WTC11 (cell line): ENCODE data around the gene ZCCHC14. TPM values are rescaled to one million over a fixed set of nuclear protein-coding genes. Genes with fewer than 3 reads are reported as not detected.
"Not testable (repeated sequence)": the region's sequence is repeated elsewhere in the genome, so short reads cannot be mapped to it uniquely, and the experiment has no call there.

Experiments used
- ATAC-seq: fragments of 200-7000 bp; cut with Tn5 transposase; 2 replicates; pipeline ENCODE4 v1.10.0; 2021; ENCODE audit warnings: mild to moderate bottlenecking, moderate library complexity
- CTCF ChIA-PET: fragments of 300-600 bp; sonication (Branson Sonifier 250); formaldehyde crosslinking; loops from one replicate; lab custom pipeline; 2021; ENCODE audit warnings: antibody characterized with exemption; lab: Charles Lee
- POLR2A ChIA-PET: fragments of 350-600 bp; sonication (Branson Sonifier 250); formaldehyde crosslinking; loops from one replicate; lab custom pipeline; 2021; ENCODE audit warnings: antibody characterized with exemption; lab: Charles Lee
- DNase-seq: peaks from one replicate; pipeline ENCODE4 v3.0.0; 2021; ENCODE audit warnings: low spot score
- H3K27ac Mint-ChIP-seq: 2 replicates; pipeline ENCODE4 v1.8.0; 2021; ENCODE audit warnings: mixed read lengths
- H3K27me3 Mint-ChIP-seq: 2 replicates; pipeline ENCODE4 v1.8.0; 2021; ENCODE audit warnings: low read depth, mild to moderate bottlenecking, moderate library complexity, mixed read lengths
- H3K36me3 Mint-ChIP-seq: 2 replicates; pipeline ENCODE4 v1.8.0; 2021; ENCODE audit warnings: mixed read lengths
- H3K4me1 Mint-ChIP-seq: 2 replicates; pipeline ENCODE4 v1.8.0; 2022; ENCODE audit warnings: mixed read lengths
- H3K4me3 Mint-ChIP-seq: 2 replicates; pipeline ENCODE4 v1.8.0; 2021; ENCODE audit warnings: mild to moderate bottlenecking, moderate library complexity, mixed read lengths
- H3K9me3 Mint-ChIP-seq: 2 replicates; pipeline ENCODE4 v1.8.0; 2021; ENCODE audit warnings: mixed read lengths
- FOXK1 ChIP-seq: sonication (generic); formaldehyde crosslinking; IDR thresholded peaks from 2 replicates; pipeline ENCODE4 v1.8.0; 2022; ENCODE audit warnings: mild to moderate bottlenecking, moderate library complexity, missing genetic modification reagents
- GABPB1 ChIP-seq: sonication (generic); formaldehyde crosslinking; IDR thresholded peaks from 2 replicates; pipeline ENCODE4 v1.8.1; 2023; ENCODE audit warnings: mild to moderate bottlenecking, missing genetic modification reagents
- GTF2I ChIP-seq: fragments of 250-450 bp; sonication (Bioruptor Pico); conservative IDR thresholded peaks from 2 replicates; pipeline ENCODE4 v1.4.0; 2021; ENCODE audit warnings: mild to moderate bottlenecking
- NFATC4 ChIP-seq: fragments of 250-450 bp; sonication (Bioruptor Pico); IDR thresholded peaks from 2 replicates; pipeline ENCODE4 v1.9.0; 2021; ENCODE audit warnings: mild to moderate bottlenecking
- ZNF138 ChIP-seq: sonication (generic); formaldehyde crosslinking; conservative IDR thresholded peaks from 2 replicates; pipeline ENCODE4 v1.8.1; 2022; ENCODE audit warnings: mild to moderate bottlenecking, moderate library complexity, missing genetic modification reagents
- ZNF219 ChIP-seq: sonication (generic); formaldehyde crosslinking; IDR thresholded peaks from 2 replicates; pipeline ENCODE4 v1.8.0; 2023; ENCODE audit warnings: missing genetic modification reagents, mild to moderate bottlenecking, borderline replicate concordance
- ZNF232 ChIP-seq: sonication (generic); formaldehyde crosslinking; IDR thresholded peaks from 2 replicates; pipeline ENCODE4 v1.8.0; 2022; ENCODE audit warnings: mild to moderate bottlenecking, missing genetic modification reagents
- ZNF396 ChIP-seq: fragments of 250-450 bp; sonication (Bioruptor Pico); IDR thresholded peaks from 2 replicates; pipeline ENCODE4 v1.8.0; 2021; ENCODE audit warnings: mild to moderate bottlenecking, moderate library complexity, borderline replicate concordance
- total RNA-seq: library from RNA; stranded (reverse); gene quantifications from 3 replicates; pipeline ENCODE4 v1.2.3, GENCODE V29; 2021
- TF ChIP-seq, protein P1 (sequence below): fragments of 250-450 bp; sonication (Bioruptor Pico); IDR thresholded peaks from 2 replicates; pipeline ENCODE4 v1.9.0; 2021; ENCODE audit warnings: mild to moderate bottlenecking
- TF ChIP-seq, protein P2 (sequence below): fragments of 250-450 bp; sonication (Bioruptor Pico); IDR thresholded peaks from 2 replicates; pipeline ENCODE4 v1.9.0; 2021; ENCODE audit warnings: mild to moderate bottlenecking, borderline replicate concordance
- TF ChIP-seq, protein P3 (sequence below): sonication (generic); formaldehyde crosslinking; IDR thresholded peaks from 2 replicates; pipeline ENCODE4 v1.8.0; 2023; ENCODE audit warnings: missing genetic modification reagents
- TF ChIP-seq, protein P4 (sequence below): fragments of 250-450 bp; sonication (Bioruptor Pico); conservative IDR thresholded peaks from 2 replicates; pipeline ENCODE4 v1.9.0; 2021; ENCODE audit warnings: mild to moderate bottlenecking

ZCCHC14 gene
- total RNA-seq, 1 experiment from 2014 or later = 33.8 TPM

DNA sequence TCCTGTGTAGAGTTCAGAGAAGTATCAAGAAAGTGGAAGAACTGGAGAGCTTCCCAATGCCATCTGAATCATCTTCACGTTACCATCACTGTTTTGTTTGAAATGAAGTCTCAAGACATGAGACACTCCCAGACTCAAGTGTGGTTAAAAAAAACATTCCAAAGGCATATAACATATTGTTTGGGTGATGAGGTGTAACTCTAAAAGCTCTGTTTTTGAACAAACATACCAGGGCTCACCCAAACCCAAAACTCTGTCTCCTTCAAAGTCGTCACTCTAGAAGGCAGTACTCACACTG is 6.3 kb upstream of the ZCCHC14 start (continued):
- TF ChIP-seq, protein P1, sequence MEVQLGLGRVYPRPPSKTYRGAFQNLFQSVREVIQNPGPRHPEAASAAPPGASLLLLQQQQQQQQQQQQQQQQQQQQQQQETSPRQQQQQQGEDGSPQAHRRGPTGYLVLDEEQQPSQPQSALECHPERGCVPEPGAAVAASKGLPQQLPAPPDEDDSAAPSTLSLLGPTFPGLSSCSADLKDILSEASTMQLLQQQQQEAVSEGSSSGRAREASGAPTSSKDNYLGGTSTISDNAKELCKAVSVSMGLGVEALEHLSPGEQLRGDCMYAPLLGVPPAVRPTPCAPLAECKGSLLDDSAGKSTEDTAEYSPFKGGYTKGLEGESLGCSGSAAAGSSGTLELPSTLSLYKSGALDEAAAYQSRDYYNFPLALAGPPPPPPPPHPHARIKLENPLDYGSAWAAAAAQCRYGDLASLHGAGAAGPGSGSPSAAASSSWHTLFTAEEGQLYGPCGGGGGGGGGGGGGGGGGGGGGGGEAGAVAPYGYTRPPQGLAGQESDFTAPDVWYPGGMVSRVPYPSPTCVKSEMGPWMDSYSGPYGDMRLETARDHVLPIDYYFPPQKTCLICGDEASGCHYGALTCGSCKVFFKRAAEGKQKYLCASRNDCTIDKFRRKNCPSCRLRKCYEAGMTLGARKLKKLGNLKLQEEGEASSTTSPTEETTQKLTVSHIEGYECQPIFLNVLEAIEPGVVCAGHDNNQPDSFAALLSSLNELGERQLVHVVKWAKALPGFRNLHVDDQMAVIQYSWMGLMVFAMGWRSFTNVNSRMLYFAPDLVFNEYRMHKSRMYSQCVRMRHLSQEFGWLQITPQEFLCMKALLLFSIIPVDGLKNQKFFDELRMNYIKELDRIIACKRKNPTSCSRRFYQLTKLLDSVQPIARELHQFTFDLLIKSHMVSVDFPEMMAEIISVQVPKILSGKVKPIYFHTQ = no peak
- no peak for TF ChIP-seq GTF2I (CRISPR knock-in tag)

DNA sequence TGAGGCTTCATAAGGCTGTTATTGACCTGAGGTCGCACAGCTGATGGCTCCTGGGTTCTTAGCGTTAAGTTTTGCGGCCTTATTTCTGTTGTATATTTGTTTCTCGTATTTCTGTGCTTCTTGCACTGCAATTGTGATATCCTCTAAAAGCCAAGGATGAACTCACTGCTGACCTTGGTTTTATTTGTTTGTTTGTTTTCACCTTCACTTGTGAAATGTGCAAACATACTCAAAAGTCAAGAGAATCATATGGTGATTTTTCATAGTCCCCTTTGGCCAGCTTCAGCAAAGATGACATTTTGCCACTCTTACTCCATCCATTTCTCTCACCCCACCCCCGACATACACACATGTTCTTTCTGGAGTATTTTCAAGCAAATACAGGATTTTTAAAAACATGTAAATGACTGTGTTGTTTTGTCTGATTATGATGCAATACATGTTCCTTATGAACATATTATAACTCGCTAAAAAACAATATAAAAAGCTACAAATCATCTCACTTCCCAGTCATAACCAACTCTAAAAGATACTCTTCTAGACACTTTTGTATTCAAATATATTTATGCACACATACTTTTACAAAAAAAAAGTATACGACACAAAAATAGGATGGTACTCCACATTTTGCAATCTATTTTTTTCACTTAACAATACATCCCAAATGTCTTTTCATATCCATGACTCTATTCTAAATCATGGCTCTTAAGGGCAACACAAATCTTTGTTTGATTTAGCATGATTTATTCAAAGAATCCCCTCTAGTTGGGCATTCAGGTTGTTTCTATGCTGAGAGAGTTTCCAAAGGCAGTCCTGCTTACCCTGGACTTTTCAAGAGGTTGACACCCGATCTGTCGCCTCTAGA is 5.7 kb upstream of the ZCCHC14 start:
- Mint-ChIP-seq H3K4me1 (peaks cover 8% of the 10 kb centered on the region), H3K27me3 (no peaks in the 10 kb centered on the region), H3K36me3 (no peaks in the 10 kb centered on the region)
- ChIA-PET POLR2A (interaction anchor here (0.7 kb wide), 1 partner anchor 68 kb away, joined by 3 read pairs; no protein-coding TSS in a partner anchor), CTCF (interaction anchor here (0.6 to 1.3 kb wide), 3 partner anchors 16 to 138 kb away, joined by 3 to 5 read pairs (median 4); no protein-coding TSS in a partner anchor)
- DNase-seq (no peak), ATAC-seq (no peak)
- 0 out of 2 replicates have a peak, but pooled peaks have one; percentile 19 for TF ChIP-seq GABPB1
- TF ChIP-seq, protein P2, sequence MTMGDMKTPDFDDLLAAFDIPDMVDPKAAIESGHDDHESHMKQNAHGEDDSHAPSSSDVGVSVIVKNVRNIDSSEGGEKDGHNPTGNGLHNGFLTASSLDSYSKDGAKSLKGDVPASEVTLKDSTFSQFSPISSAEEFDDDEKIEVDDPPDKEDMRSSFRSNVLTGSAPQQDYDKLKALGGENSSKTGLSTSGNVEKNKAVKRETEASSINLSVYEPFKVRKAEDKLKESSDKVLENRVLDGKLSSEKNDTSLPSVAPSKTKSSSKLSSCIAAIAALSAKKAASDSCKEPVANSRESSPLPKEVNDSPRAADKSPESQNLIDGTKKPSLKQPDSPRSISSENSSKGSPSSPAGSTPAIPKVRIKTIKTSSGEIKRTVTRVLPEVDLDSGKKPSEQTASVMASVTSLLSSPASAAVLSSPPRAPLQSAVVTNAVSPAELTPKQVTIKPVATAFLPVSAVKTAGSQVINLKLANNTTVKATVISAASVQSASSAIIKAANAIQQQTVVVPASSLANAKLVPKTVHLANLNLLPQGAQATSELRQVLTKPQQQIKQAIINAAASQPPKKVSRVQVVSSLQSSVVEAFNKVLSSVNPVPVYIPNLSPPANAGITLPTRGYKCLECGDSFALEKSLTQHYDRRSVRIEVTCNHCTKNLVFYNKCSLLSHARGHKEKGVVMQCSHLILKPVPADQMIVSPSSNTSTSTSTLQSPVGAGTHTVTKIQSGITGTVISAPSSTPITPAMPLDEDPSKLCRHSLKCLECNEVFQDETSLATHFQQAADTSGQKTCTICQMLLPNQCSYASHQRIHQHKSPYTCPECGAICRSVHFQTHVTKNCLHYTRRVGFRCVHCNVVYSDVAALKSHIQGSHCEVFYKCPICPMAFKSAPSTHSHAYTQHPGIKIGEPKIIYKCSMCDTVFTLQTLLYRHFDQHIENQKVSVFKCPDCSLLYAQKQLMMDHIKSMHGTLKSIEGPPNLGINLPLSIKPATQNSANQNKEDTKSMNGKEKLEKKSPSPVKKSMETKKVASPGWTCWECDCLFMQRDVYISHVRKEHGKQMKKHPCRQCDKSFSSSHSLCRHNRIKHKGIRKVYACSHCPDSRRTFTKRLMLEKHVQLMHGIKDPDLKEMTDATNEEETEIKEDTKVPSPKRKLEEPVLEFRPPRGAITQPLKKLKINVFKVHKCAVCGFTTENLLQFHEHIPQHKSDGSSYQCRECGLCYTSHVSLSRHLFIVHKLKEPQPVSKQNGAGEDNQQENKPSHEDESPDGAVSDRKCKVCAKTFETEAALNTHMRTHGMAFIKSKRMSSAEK (CRISPR knock-in tag) = no peak
- TF ChIP-seq, all 79 proteins: peak for 1
- no peak overlapping the region for H3K27ac Mint-ChIP-seq
- H3K4me3 Mint-ChIP-seq = no peak overlapping the region
- no peaks in the 10 kb centered on the region for H3K9me3 Mint-ChIP-seq

DNA sequence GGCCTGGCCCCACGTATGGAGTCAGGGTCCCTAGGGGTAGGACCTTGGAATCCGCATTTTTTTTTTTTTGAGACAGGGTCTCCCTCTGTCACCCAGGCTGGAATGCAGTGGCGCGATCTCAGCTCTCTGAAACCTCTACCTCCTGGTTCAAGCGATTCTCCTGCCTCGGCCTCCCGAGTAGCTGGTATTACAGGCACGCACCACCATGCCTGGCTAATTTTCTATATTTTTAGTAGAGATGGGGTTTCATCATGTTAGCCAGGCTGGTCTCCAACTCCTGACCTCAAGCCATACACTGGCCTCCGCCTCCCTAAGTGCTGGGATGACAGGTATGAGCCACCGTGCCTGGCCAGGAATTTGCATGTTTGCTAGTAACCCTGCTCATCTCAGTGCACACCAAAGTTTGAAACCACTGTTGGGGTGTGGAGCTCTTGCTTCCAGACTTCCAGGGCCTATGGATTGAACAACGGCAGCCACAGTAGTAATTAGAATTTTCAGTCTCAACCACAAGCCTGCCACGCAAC is 5.0 kb upstream of the ZCCHC14 start:
- H3K4me3 Mint-ChIP-seq, ATAC-seq, H3K36me3 Mint-ChIP-seq, H3K9me3 Mint-ChIP-seq, DNase-seq, H3K27ac Mint-ChIP-seq, H3K27me3 Mint-ChIP-seq: not testable (repeated sequence)
- peaks cover 11% of the 10 kb centered on the region for H3K4me1 Mint-ChIP-seq
- ChIA-PET POLR2A (interaction anchor here (0.7 kb wide), 1 partner anchor 69 kb away, joined by 3 read pairs; no protein-coding TSS in a partner anchor), CTCF (interaction anchor here (1.0 to 1.9 kb wide), 3 partner anchors 36 to 138 kb away, joined by 3 to 4 read pairs (median 4); no protein-coding TSS in a partner anchor)

DNA sequence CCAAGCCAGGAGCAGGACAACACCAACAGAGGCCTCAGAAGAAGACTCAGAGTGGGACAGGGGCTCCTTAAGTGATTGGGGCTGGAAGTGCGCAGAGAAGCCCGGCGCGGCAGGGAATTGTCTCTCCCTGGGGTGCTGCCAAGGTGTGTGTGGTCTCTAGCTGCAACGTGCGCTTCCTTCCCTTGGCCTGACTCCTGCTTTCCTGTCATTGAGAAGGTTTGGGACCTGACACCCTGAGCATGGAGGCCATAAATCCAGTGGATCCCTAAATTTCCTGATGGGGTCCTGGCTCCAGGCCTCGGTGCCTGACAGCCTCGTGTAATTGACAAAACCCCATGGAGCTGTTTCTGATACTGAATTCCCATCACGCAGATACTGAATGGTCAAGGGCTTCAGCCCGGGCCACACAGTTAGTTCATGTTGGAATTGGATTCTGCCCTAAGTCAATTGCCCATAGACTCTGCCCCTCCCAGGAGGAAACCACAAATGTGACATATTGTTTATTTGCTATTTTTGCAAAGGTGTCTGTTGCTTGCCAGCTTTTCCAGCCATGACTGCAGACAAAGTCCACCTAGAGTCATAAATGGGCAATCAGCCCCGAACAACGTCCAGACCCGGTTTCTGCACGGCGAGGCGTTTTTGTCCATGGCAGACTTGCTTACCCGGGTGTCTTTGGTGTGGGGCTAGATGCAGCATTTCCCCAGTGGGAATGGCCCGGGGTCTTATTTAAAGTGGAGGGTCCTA is 4.4 kb upstream of the ZCCHC14 start:
- H3K4me1 Mint-ChIP-seq = peaks cover 11% of the 10 kb centered on the region
- not testable (repeated sequence) for H3K36me3 Mint-ChIP-seq, H3K4me3 Mint-ChIP-seq, H3K27me3 Mint-ChIP-seq, H3K9me3 Mint-ChIP-seq, H3K27ac Mint-ChIP-seq, DNase-seq, ATAC-seq
- ChIA-PET POLR2A (interaction anchor here (0.7 kb wide), 1 partner anchor 70 kb away, joined by 3 read pairs; no protein-coding TSS in a partner anchor), CTCF (interaction anchor here (1.0 to 1.9 kb wide), 3 partner anchors 36 to 139 kb away, joined by 3 to 4 read pairs (median 4); no protein-coding TSS in a partner anchor)
- TF ChIP-seq GABPB1 = 0 out of 2 replicates have a peak, but pooled peaks have one; percentile 36

DNA sequence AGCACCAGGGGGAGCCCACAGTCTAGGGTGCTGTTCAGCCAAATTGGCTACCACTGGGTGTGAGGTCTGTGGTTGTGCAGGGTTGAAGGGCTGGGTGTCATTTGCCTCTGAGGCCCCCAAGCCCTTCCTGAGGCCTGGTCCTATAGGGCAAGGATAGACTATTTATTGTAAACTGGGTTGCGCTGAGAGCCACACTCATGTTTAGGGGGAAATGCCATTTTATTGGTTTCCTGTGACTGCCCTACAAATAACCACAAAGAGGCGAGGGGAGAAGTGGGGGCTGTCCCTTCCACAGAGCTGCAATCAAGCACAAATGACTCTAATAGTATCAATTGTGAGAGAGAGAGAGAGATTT is 3.6 kb upstream of the ZCCHC14 start:
- H3K27ac Mint-ChIP-seq = peak overlapping the region; percentile 65; the same call in 1 of the 2 replicates

More for the DNA sequence above, 3.6 kb upstream of the ZCCHC14 start:
- H3K27me3 Mint-ChIP-seq = no peaks in the 10 kb centered on the region
- TF ChIP-seq, protein P3, sequence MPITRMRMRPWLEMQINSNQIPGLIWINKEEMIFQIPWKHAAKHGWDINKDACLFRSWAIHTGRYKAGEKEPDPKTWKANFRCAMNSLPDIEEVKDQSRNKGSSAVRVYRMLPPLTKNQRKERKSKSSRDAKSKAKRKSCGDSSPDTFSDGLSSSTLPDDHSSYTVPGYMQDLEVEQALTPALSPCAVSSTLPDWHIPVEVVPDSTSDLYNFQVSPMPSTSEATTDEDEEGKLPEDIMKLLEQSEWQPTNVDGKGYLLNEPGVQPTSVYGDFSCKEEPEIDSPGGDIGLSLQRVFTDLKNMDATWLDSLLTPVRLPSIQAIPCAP (CRISPR knock-in tag) = no peak
- TF ChIP-seq, protein P4, sequence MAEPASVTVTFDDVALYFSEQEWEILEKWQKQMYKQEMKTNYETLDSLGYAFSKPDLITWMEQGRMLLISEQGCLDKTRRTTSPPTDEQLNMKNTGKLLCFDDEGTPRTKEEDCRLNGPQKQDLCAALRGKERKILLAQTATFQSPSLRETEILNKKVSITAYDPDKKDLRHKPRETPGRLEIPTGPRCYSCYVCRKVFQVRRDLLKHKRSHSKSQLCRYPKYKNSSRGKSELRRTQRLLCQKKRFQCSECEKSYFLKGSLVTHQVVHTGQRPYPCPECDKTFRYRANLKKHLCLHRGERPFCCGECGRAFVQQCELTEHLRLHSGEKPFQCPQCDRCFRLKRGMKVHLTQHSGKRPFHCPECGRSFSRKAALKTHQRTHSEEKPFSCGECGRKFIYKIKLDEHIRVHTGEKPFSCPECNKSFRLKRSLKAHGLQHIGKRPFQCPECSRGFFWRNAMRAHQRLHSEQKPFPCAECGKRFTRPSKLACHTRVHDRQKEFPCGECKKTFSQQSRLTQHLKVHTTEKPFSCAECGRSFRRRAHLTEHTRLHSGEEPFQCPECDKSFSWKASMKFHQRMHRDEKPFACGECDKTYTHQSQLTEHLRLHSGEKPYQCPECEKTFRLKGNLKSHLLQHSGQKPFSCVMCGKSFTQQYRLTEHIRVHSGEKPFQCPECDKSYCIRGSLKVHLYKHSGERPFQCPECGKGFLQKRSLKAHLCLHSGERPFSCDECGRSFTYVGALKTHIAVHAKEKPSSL (CRISPR knock-in tag) = no peak
- no peak for TF ChIP-seq ZNF138 (CRISPR knock-in tag)
- TF ChIP-seq ZNF219 = no peak
- no peak for TF ChIP-seq FOXK1
- TF ChIP-seq ZNF396 = no peak
- no peak for TF ChIP-seq NFATC4 (CRISPR knock-in tag)
- no peak for TF ChIP-seq ZNF232 (CRISPR knock-in tag)
- TF ChIP-seq, all 79 proteins: peak for 0
- no peak overlapping the region for H3K4me3 Mint-ChIP-seq
- POLR2A ChIA-PET = no interaction called here
- H3K36me3 Mint-ChIP-seq = no peaks in the 10 kb centered on the region
- ATAC-seq = no peak
- CTCF ChIA-PET = interaction anchor here (1.9 kb wide), 1 partner anchor 35 kb away, joined by 4 read pairs; no protein-coding TSS in a partner anchor
- no peaks in the 10 kb centered on the region for H3K9me3 Mint-ChIP-seq
- H3K4me1 Mint-ChIP-seq = peaks cover 11% of the 10 kb centered on the region
- DNase-seq = no peak
